ENCODE measurements around the gene ADAP1.

- TF ChIP-seq CTCF (optimal IDR thresholded peaks at IDR 0.05 in 1 of 3, IDR thresholded peaks at IDR 0.05 in 1 of 3, conservative IDR thresholded peaks at IDR 0.05 in 1 of 3; ENCODE audit: extremely low read depth in 1 of 3, insufficient read depth in 2 of 3, low read length in 3 of 3) (no peak), EZH2 (IDR thresholded peaks at IDR 0.05; ENCODE audit: low read length) (no peak)
These were observed 33.4 kb upstream of the ADAP1 start for GRCh38 chr7:987909-988308.

All from keratinocyte (primary cell).